Activated CD4-positive, alpha-beta T cell treated with anti-CD3 and anti-CD28 coated beads, Interleukin-2, amount 10 ng/mL, durations not matched to agents 24 days and 14 days (primary cell): Measurements from ENCODE around the gene OAF. TPM values are rescaled to one million over a fixed set of nuclear protein-coding genes. Genes with fewer than 3 reads are reported as not detected.
"Not testable (repeated sequence)": the region's sequence is repeated elsewhere in the genome, so short reads cannot be mapped to it uniquely, and the experiment has no call there.

Experiments used
- DNase-seq: peaks from one replicate; pipeline ENCODE4 v3.0.0; 2022
- H3K27ac Mint-ChIP-seq: one replicate; pipeline ENCODE4 v1.8.0; 2022; ENCODE audit warnings: mild to moderate bottlenecking, mixed read lengths
- H3K27me3 Mint-ChIP-seq: one replicate; pipeline ENCODE4 v1.8.0; 2022; ENCODE audit warnings: mixed read lengths
- H3K36me3 Mint-ChIP-seq: one replicate; pipeline ENCODE4 v1.8.0; 2022; ENCODE audit warnings: low read depth, mild to moderate bottlenecking, mixed read lengths
- H3K4me1 Mint-ChIP-seq: one replicate; pipeline ENCODE4 v1.8.0; 2021; ENCODE audit warnings: mixed read lengths
- H3K4me3 Mint-ChIP-seq: one replicate; pipeline ENCODE4 v1.8.0; 2022; ENCODE audit warnings: mild to moderate bottlenecking, moderate library complexity, mixed read lengths
- H3K9me3 Mint-ChIP-seq: one replicate; pipeline ENCODE4 v1.8.0; 2021; ENCODE audit warnings: mixed read lengths
- intact Hi-C: fragments of 100-400 bp; cut with micrococcal nuclease; formaldehyde crosslinking; loops from one replicate; pipeline ENCODE4 v1.15.1; 2023
- total RNA-seq: library from RNA; stranded (reverse); gene quantifications from 2 replicates; pipeline ENCODE4 v1.2.3, GENCODE V29; 2022

OAF gene
- total RNA-seq, 1 donor from 2014 or later: 2.3 TPM

- H3K4me3 Mint-ChIP-seq: no peak overlapping the region
- H3K4me1 Mint-ChIP-seq: peaks cover 19% of the 10 kb centered on the region
- H3K27me3 Mint-ChIP-seq: peaks cover 78% of the 10 kb centered on the region
- intact Hi-C loops: no loop called here
- no peak for DNase-seq
- no peak overlapping the region for H3K27ac Mint-ChIP-seq
- no peaks in the 10 kb centered on the region for H3K9me3 Mint-ChIP-seq
- no peaks in the 10 kb centered on the region for H3K36me3 Mint-ChIP-seq
These were observed 30.4 kb downstream of the OAF start for GRCh38 chr11:120241277-120241676.

- Mint-ChIP-seq H3K27me3 (peaks cover 76% of the 10 kb centered on the region), H3K9me3 (no peaks in the 10 kb centered on the region), H3K4me1 (peaks cover 32% of the 10 kb centered on the region), H3K27ac (no peak overlapping the region), H3K4me3 (no peak overlapping the region), H3K36me3 (no peaks in the 10 kb centered on the region)
- no peak for DNase-seq
- intact Hi-C loops: no loop called here
These were observed 32.4 kb downstream of the OAF start for GRCh38 chr11:120243221-120243620.

- DNase-seq: peak; percentile 68
- no peaks in the 10 kb centered on the region for H3K36me3 Mint-ChIP-seq
- H3K27ac Mint-ChIP-seq: no peak overlapping the region
- intact Hi-C loops: loop anchor here (5.0 kb wide), 1 partner anchor 98 kb away; no protein-coding TSS in a partner anchor
- peaks cover 62% of the 10 kb centered on the region for H3K27me3 Mint-ChIP-seq
- peaks cover 47% of the 10 kb centered on the region for H3K4me1 Mint-ChIP-seq
- no peaks in the 10 kb centered on the region for H3K9me3 Mint-ChIP-seq
- H3K4me3 Mint-ChIP-seq: peak overlapping the region; percentile 51
These were observed 33.9 kb downstream of the OAF start for GRCh38 chr11:120244476-120245365.

- Mint-ChIP-seq H3K27ac (no peak overlapping the region), H3K36me3 (no peaks in the 10 kb centered on the region), H3K27me3 (peaks cover 65% of the 10 kb centered on the region), H3K4me1 (peaks cover 52% of the 10 kb centered on the region), H3K9me3 (no peaks in the 10 kb centered on the region), H3K4me3 (no peak overlapping the region)
- intact Hi-C loops: loop anchor here (5.0 kb wide), 1 partner anchor 97 kb away; no protein-coding TSS in a partner anchor
- no peak for DNase-seq
These were observed 34.6 kb downstream of the OAF start for GRCh38 chr11:120245434-120245833.

DNA sequence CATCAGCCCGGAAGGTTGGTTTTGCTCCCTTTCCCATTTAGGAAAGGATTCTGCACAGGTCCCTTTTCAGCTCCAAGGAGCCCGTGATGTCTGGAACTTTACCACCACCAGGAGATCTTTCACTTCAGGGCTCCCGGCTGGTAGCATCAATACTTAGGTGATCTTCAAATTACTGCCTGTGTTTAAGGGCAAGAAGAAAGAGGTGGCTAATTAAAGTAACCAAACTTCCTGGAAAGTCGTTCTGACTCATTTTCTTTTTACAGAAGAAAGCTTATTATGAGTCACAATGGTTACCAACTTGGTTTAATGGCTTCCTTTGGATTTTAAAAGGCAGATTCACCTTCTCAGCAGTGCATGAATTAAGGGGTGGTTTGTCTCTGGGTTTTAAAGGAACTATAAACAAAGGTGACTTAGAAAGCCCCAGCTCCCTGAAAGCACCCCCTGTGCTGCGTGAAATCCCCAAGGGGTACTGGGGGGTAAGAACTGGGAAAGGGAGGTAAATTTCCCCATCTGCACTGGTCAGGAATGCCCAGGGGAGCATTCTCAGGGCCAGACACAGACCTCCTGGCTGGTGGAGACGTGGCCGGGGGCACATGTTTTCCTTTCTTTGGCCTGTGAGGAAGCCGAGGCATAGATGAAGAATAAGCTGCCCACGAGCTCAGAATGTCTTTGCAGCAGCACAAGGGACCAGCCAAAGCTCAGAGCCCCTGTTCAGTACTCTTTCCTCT is 37.9 kb downstream of the OAF start:
- Mint-ChIP-seq H3K4me3 (peak overlapping the region; percentile 72), H3K4me1 (peaks cover 49% of the 10 kb centered on the region), H3K36me3 (no peaks in the 10 kb centered on the region), H3K9me3 (no peaks in the 10 kb centered on the region), H3K27ac (peak overlapping the region; percentile 71), H3K27me3 (peaks cover 60% of the 10 kb centered on the region)
- intact Hi-C loops: loop anchor here (5.0 kb wide), 1 partner anchor 94 kb away; no protein-coding TSS in a partner anchor
- peak; percentile 75 for DNase-seq

GRCh38 chr11:120249279-120250262 is 38.7 kb downstream of the OAF start:
- Mint-ChIP-seq H3K9me3 (no peaks in the 10 kb centered on the region), H3K36me3 (no peaks in the 10 kb centered on the region), H3K27ac (peak overlapping the region; percentile 71), H3K4me1 (peaks cover 45% of the 10 kb centered on the region), H3K4me3 (peak overlapping the region; percentile 42), H3K27me3 (peaks cover 66% of the 10 kb centered on the region)
- DNase-seq: no peak
- intact Hi-C loops: loop anchor here (5.0 kb wide), 1 partner anchor 93 kb away; no protein-coding TSS in a partner anchor

- intact Hi-C loops, H3K36me3 Mint-ChIP-seq, H3K4me3 Mint-ChIP-seq, H3K9me3 Mint-ChIP-seq, DNase-seq, H3K27ac Mint-ChIP-seq: not testable (repeated sequence)
- Mint-ChIP-seq H3K27me3 (peaks cover 73% of the 10 kb centered on the region), H3K4me1 (peaks cover 21% of the 10 kb centered on the region)
These were observed 42.5 kb downstream of the OAF start for GRCh38 chr11:120253377-120253776.

DNA sequence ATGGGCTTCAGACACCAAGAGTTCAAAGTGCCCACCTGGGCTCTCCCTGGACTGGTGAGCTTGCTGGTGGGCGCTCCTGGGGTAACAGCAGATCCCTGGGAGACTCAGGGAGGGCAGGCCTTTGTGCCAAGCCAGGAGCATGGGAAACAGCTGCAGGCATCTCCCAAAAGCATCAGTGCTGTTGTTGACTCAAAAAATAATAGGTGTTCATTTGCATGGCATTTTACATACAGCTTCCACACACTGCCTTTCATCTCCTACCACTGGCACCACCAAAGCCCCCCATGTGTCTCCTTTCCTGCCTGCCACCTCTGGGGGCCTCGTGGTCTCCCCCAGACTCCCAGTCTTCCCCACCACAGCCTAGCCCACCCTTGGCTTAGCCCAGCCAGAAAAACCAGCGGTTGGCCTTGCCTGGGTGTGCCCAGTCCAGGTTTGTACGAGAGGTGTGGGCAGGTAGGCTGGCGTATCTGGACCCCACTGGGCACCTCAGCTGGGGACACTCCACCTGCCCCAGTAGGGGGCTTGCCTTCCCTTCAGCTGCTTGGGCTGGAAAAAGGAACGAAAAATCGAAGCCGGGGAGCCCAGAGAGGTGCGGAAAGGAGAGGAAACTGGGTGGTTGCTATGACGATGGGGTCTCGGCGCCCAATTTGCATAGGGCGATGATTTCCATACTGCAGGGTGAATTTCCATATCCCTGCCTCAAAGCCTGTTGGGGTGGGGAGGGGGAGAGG is 44.1 kb downstream of the OAF start:
- Mint-ChIP-seq H3K4me1 (peaks cover 6% of the 10 kb centered on the region), H3K9me3 (no peaks in the 10 kb centered on the region), H3K27me3 (peaks cover 79% of the 10 kb centered on the region), H3K4me3 (peak overlapping the region; percentile 22), H3K27ac (no peak overlapping the region), H3K36me3 (no peaks in the 10 kb centered on the region)
- DNase-seq: no peak
- intact Hi-C loops: no loop called here

- H3K36me3 Mint-ChIP-seq: no peaks in the 10 kb centered on the region
- no peak for DNase-seq
- no peak overlapping the region for H3K27ac Mint-ChIP-seq
- H3K27me3 Mint-ChIP-seq: peaks cover 75% of the 10 kb centered on the region
- H3K4me3 Mint-ChIP-seq: peak overlapping the region; percentile 22
- H3K9me3 Mint-ChIP-seq: no peaks in the 10 kb centered on the region
- peaks cover 3% of the 10 kb centered on the region for H3K4me1 Mint-ChIP-seq
- intact Hi-C loops: no loop called here
These were observed 44.7 kb downstream of the OAF start for GRCh38 chr11:120255519-120255866.

DNA sequence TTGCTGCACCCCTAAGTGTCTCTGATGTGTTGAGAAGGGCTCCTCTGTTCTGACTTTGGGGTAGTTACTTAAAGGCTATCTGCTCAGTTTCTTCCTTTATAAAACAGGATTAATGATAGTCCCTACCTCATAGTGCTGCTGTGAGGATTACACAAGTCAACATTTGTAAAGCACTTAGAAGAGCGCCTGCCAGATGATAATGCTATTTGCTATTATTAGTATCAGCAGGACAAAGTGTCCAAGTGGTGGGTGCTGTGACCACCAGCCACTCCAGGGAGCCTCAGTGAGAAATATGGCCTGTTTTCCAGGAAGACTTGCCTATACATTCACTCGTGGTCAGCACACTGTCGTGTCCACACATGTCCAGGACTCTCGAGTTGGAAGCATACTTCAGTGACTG is 45.3 kb downstream of the OAF start:
- peaks cover 3% of the 10 kb centered on the region for H3K4me1 Mint-ChIP-seq
- H3K4me3 Mint-ChIP-seq: no peak overlapping the region
- no peak for DNase-seq
- no peaks in the 10 kb centered on the region for H3K36me3 Mint-ChIP-seq
- H3K27me3 Mint-ChIP-seq: peaks cover 76% of the 10 kb centered on the region
- intact Hi-C loops: no loop called here
- no peak overlapping the region for H3K27ac Mint-ChIP-seq
- no peaks in the 10 kb centered on the region for H3K9me3 Mint-ChIP-seq

DNA sequence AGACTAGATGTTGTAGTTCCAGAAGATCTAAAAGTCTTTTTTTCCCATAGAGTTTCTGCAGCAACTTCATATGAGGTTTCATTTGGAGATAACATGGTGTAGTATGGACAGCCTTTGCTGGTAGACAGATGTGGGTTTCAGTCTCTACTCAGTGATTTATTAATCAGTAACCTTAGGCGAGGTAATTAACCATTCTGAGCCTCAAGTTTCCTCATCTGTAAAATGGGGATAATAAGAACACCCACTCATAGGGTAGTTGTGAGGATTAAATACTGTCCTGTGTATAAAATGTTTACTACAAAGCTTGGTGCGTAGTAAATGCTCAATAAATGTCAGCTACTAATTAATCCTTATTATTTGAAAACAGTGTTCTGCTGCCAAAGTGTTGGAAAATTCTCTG is 45.9 kb downstream of the OAF start:
- H3K4me3 Mint-ChIP-seq: no peak overlapping the region
- no peak for DNase-seq
- peaks cover 81% of the 10 kb centered on the region for H3K27me3 Mint-ChIP-seq
- H3K36me3 Mint-ChIP-seq: no peaks in the 10 kb centered on the region
- intact Hi-C loops: no loop called here
- H3K27ac Mint-ChIP-seq: no peak overlapping the region
- peaks cover 3% of the 10 kb centered on the region for H3K4me1 Mint-ChIP-seq
- H3K9me3 Mint-ChIP-seq: no peaks in the 10 kb centered on the region

DNA sequence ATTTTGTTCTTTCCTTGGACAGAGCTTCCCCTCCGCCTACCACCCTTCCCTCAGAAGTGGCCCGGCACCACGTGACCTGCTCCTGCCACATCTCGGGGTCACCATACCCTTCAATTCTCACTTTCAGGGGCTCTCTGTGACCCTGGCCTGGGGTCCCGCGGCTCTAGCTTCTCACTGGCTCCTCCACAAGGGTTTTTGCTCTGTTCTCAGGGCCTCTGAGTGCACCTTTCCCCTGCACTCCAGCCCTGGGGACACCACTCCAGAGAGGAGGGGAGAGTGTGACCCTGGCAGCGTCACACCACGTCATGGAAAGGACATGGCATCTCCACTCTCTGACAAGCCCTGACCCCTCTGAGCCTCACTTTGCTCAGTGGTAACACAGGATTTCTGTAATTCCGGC is 46.5 kb downstream of the OAF start:
- Mint-ChIP-seq H3K27me3 (peaks cover 79% of the 10 kb centered on the region), H3K27ac (no peak overlapping the region), H3K9me3 (no peaks in the 10 kb centered on the region), H3K4me3 (no peak overlapping the region), H3K4me1 (peaks cover 3% of the 10 kb centered on the region), H3K36me3 (no peaks in the 10 kb centered on the region)
- no peak for DNase-seq
- intact Hi-C loops: no loop called here

- H3K9me3 Mint-ChIP-seq: no peaks in the 10 kb centered on the region
- intact Hi-C loops: no loop called here
- H3K36me3 Mint-ChIP-seq: no peaks in the 10 kb centered on the region
- peaks cover 3% of the 10 kb centered on the region for H3K4me1 Mint-ChIP-seq
- peaks cover 76% of the 10 kb centered on the region for H3K27me3 Mint-ChIP-seq
- DNase-seq: no peak
- H3K27ac Mint-ChIP-seq: no peak overlapping the region
- H3K4me3 Mint-ChIP-seq: no peak overlapping the region
These were observed 47.8 kb downstream of the OAF start for GRCh38 chr11:120258661-120259060.
